AG08395 (cell line): ENCODE results near the gene EMC6.

Experiments used
- DNase-seq: peaks from one replicate; pipeline ENCODE4 v3.0.0; 2012; ENCODE audit warnings: mixed read lengths, low spot score

Gene EMC6

GRCh38 chr17:3708366-3708765 is 39.8 kb downstream of the EMC6 start:
- DNase-seq, result no peak

- DNase-seq, result no peak
Measured at GRCh38 chr17:3710951-3711383, 42.4 kb downstream of the EMC6 start.

- DNase-seq, result no peak
Measured at GRCh38 chr17:3712811-3713463, 44.3 kb downstream of the EMC6 start.

- DNase-seq, result no peak
Measured at GRCh38 chr17:3715296-3715695, 46.7 kb downstream of the EMC6 start.

- no peak for DNase-seq
Measured at GRCh38 chr17:3718201-3718600, 49.6 kb downstream of the EMC6 start.

GRCh38 chr17:3719265-3719664 is 50.7 kb downstream of the EMC6 start:
- DNase-seq, result no peak
